22Rv1 (cell line): ENCODE measurements around the gene C1R.

Source experiments
- H3K27ac ChIP-seq: fragments of 450-650 bp; 2 replicates; pipeline ENCODE4 v1.5.1; 2017
- ZFX ChIP-seq: fragments of 450-650 bp; IDR thresholded peaks from 2 replicates; pipeline ENCODE4 v1.6.1; 2017; ENCODE audit warnings: antibody characterized with exemption, borderline replicate concordance
- TF ChIP-seq, protein P1 (sequence below): fragments of 450-650 bp; IDR thresholded peaks from 2 replicates; pipeline ENCODE4 v1.5.1; 2017; ENCODE audit warnings: mild to moderate bottlenecking

Gene C1R

DNA sequence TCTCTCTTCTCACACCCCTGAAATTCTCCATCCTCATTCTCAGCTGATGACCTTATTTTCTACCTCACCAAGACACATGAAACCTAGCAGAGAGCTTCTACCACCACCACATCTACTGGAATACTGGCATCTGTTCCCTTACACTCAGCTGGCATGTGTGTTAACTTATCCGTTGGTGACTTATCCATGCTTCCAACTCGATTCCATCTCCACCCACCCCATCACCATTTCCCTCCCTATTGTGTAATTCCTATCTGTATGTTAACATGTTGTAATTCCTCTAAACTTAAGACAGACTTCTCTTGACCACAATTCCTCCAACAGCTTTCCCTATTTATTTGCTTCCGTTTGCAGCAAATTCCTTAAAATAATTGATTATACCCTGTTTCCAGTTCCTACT is 16.3 kb downstream of the C1R start:
- TF ChIP-seq, protein P1, sequence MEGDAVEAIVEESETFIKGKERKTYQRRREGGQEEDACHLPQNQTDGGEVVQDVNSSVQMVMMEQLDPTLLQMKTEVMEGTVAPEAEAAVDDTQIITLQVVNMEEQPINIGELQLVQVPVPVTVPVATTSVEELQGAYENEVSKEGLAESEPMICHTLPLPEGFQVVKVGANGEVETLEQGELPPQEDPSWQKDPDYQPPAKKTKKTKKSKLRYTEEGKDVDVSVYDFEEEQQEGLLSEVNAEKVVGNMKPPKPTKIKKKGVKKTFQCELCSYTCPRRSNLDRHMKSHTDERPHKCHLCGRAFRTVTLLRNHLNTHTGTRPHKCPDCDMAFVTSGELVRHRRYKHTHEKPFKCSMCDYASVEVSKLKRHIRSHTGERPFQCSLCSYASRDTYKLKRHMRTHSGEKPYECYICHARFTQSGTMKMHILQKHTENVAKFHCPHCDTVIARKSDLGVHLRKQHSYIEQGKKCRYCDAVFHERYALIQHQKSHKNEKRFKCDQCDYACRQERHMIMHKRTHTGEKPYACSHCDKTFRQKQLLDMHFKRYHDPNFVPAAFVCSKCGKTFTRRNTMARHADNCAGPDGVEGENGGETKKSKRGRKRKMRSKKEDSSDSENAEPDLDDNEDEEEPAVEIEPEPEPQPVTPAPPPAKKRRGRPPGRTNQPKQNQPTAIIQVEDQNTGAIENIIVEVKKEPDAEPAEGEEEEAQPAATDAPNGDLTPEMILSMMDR: no peak
- TF ChIP-seq ZFX: no peak
- H3K27ac ChIP-seq: no peak overlapping the region

DNA sequence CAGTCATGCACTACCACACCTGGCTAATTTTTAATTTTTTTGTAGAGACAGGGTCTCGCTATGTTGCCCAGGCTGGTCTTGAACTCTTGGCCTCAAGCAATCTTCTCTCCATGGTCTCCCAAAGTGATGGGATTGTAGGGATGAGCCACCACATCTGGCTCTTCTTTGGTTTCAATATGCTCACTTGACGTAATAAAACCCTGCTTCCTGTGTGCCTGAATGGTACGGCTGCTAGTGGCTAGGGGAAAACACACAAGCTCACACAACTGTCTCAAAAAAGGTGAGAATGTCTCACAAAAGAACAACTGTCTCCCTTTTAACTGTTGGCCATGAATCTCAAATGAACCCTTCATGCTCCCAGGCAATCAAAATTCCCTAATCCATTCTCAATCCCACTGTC is 16.7 kb downstream of the C1R start:
- H3K27ac ChIP-seq: no peak overlapping the region
- TF ChIP-seq, protein P1: no peak
- no peak for TF ChIP-seq ZFX

DNA sequence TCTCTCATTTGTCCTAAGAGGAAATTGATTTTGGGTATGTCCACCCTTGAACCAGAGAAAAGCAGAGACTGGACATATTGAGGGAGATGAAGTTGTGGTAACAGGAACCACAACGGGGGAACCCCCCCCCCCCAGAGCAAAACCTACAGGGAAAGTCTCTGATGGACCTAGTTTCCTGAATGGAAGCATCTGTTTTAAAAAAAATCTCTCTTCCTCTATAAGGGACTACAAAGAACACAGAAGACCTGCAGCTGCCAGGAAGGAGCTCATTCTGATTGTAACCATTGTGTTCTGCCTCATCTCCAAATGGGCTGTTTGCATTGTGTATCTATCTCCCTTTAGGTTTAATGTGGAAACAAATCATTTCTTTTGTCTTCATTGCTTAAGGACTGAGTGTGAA is 18.3 kb downstream of the C1R start:
- H3K27ac ChIP-seq: no peak overlapping the region
- TF ChIP-seq, protein P1: no peak
- no peak for TF ChIP-seq ZFX

DNA sequence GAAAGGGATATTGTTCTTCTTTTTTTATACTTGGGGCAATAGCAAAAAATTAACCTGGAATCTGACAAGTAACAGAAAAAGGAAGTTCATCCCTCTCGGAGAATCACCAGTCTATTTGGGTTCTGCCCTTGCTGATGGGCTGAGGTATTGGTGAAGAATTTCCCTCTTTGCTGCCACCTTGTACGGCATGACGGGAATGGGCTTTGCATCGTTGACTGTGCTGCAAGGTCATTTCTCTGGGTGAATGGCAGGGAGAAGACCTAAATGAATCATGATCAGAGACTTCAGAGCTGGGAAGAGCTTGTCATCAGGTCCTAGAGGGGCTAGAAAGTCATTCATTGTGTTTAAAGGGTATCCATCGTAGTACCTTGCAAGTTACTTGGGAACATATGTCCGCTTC is 19.7 kb downstream of the C1R start:
- no peak overlapping the region for H3K27ac ChIP-seq
- no peak for TF ChIP-seq ZFX
- TF ChIP-seq, protein P1: no peak

DNA sequence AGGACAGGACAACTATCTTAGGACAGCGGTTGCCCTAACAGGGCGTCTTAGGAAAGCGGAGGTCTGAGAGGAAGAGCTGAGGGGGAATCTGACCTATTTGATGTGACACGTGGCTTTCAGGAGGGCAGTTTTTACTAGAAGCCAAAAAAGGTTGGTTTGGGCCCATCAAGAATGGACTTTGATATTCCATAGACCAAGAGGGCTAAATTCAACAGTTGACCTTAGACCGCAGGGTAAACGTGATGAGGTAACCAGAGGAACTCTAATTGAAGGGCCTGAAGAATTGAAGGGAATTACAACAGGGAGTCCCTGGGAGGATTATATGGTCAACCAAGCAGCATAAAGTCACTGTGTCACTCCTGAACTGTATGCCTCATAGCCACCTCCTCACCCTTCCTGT is 20.2 kb downstream of the C1R start:
- no peak overlapping the region for H3K27ac ChIP-seq
- TF ChIP-seq, protein P1: no peak
- no peak for TF ChIP-seq ZFX

DNA sequence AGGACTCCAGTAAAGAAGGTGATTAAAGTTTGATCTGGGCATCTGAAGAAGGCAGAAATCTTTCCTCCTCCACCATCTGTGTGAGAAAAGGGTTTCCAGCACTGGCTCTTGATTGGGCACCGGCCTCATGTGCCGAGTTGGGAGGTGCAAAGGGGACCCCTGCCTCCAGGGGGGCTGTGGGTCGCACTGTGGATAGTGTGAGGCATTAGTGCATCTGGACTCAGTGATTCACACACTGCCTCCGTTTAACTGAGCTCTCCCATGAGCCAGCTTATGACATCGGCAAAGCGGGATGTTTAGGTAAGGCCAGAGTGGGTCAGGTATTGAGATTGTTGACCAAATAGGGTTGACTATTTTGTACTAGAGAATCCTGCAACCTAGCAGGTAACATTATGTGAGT is 22.9 kb downstream of the C1R start:
- TF ChIP-seq, protein P1: no peak
- TF ChIP-seq ZFX: no peak
- no peak overlapping the region for H3K27ac ChIP-seq

DNA sequence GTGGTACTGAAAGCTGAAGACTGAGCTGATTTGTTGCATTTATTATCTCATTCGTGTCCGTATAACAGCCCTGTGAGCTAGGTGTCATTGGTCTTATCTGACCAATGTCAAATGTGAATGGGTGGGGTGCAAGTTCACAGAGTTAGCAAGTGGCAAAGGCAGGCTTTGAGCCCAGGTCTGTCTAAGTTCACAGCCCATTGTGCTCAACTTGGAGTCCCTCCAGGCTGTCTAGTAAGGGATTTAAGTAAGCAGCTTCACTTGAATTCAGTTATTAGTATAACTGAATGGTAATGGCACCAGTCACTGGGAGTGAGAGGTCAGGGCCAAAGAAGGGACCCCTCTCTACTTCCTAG is 23.3 kb downstream of the C1R start:
- TF ChIP-seq, protein P1: no peak
- no peak for TF ChIP-seq ZFX
- H3K27ac ChIP-seq: no peak overlapping the region
